ENCODE data around the gene IL1B. TPM values are rescaled to one million over a fixed set of nuclear protein-coding genes. Genes with fewer than 3 reads are reported as not detected.

Gene IL1B
- total RNA-seq, 1 experiment from 2014 or later = 2.5 TPM

GRCh38 chr2:112787294-112787693 lies 49.3 kb downstream of the IL1B start:
- DNase-seq (ENCODE audit: extremely low read depth, low read depth) = no peak

- peak; percentile 74 for DNase-seq (ENCODE audit: extremely low read depth, low read depth)
Measured at GRCh38 chr2:112784199-112785189, 52.1 kb downstream of the IL1B start, which contains the start of gene IL1A. Gene IL1A, minus strand, starts transcription at chr2:112784493. Its CDS starts 723 bp downstream, at chr2:112783770.

GRCh38 chr2:112783187-112783714 lies 53.3 kb downstream of the IL1B start:
- no peak for DNase-seq (ENCODE audit: extremely low read depth, low read depth)

- DNase-seq (ENCODE audit: extremely low read depth, low read depth) = no peak
Measured at GRCh38 chr2:112782234-112782799, 54.3 kb downstream of the IL1B start.

Other genes starting within 250 kb of the IL1B start
- gene SLC20A1, start 190.8 kb downstream of the IL1B start, total RNA-seq (2014; rRNA removed; shearing (Covaris generic)) = 131 and 165 TPM in 2 replicates
- gene NT5DC4, start 115.8 kb downstream of the IL1B start, total RNA-seq (2014; rRNA removed; shearing (Covaris generic)) = not detected in 2 replicates
- 21.0 and 22.6 TPM in 2 replicates for gene CKAP2L, start 72.2 kb downstream of the IL1B start, total RNA-seq (2014; rRNA removed; shearing (Covaris generic))
- 22.0 and 22.1 TPM in 2 replicates for gene IL1A, start 52.3 kb downstream of the IL1B start, total RNA-seq (2014; rRNA removed; shearing (Covaris generic))
- 0.75 TPM in 1 of 2 replicates, not detected in the other for gene IL37, start 74.4 kb upstream of the IL1B start, total RNA-seq (2014; rRNA removed; shearing (Covaris generic))
- gene IL36G, start 141.2 kb upstream of the IL1B start, total RNA-seq (2014; rRNA removed; shearing (Covaris generic)) = not detected in 2 replicates
- gene IL36A, start 168.7 kb upstream of the IL1B start, total RNA-seq (2014; rRNA removed; shearing (Covaris generic)) = not detected in 2 replicates
- gene IL36B, start 216.1 kb upstream of the IL1B start, total RNA-seq (2014; rRNA removed; shearing (Covaris generic)) = not detected in 2 replicates
- not detected in 2 replicates for gene IL36RN, start 222.4 kb upstream of the IL1B start, total RNA-seq (2014; rRNA removed; shearing (Covaris generic))
- not detected in 2 replicates for gene IL1F10, start 231.2 kb upstream of the IL1B start, total RNA-seq (2014; rRNA removed; shearing (Covaris generic))